PC-9 (cell line): ENCODE results near the gene FEM1B. TPM values are rescaled to one million over a fixed set of nuclear protein-coding genes. Genes with fewer than 3 reads are reported as not detected.
A peak's percentile ranks its signal among the peaks of the same experiment; 100 is the strongest.

Experiments
- BruUV-seq: library from RNA; stranded (reverse); fragments of 400-500 nt; replicated peaks from 2 replicates; lab custom pipeline; 2021; lab: Mats Ljungman, UMichigan
- CTCF ChIA-PET: fragments of 300-600 bp; sonication (Branson Sonifier 250); formaldehyde crosslinking; loops from one replicate; lab custom pipeline; 2022; ENCODE audit warnings: antibody characterized with exemption; lab: Charles Lee
- POLR2A ChIA-PET: fragments of 300-600 bp; sonication (Branson Sonifier 250); formaldehyde crosslinking; loops from one replicate; lab custom pipeline; 2022; ENCODE audit warnings: antibody characterized with exemption; ENCODE audit not compliant: unreplicated experiment; lab: Charles Lee
- DNase-seq, 2 experiments: peaks; one replicate each; pipeline versions ENCODE4 v3.0.0 to v3.0.0-alpha.2; 2015 to 2022; ENCODE audit warnings: mixed read lengths in 1 of 2
- H2AFZ ChIP-seq: fragments of 200-600 bp; sonication (generic); 2 replicates; pipeline ENCODE4 v1.8.1; 2017; ENCODE audit warnings: antibody characterized with exemption
- H3F3A ChIP-seq: fragments of 200-600 bp; sonication (generic); 2 replicates; pipeline ENCODE4 v1.8.1; 2017; ENCODE audit warnings: antibody characterized with exemption, mild to moderate bottlenecking, low read depth; ENCODE audit not compliant: insufficient read depth
- H3K27ac ChIP-seq: fragments of 200-600 bp; sonication (generic); 2 replicates; pipeline ENCODE4 v1.6.1; 2016; ENCODE audit warnings: mixed run types
- H3K27me3 ChIP-seq: fragments of 200-600 bp; sonication (generic); 2 replicates; pipeline ENCODE4 v1.6.1; 2016; ENCODE audit warnings: low read depth, mixed run types; ENCODE audit not compliant: insufficient read depth
- H3K36me3 ChIP-seq: fragments of 200-600 bp; sonication (generic); 2 replicates; pipeline ENCODE4 v1.6.1; 2016; ENCODE audit warnings: low read depth, mixed run types
- H3K4me1 ChIP-seq: fragments of 200-600 bp; sonication (generic); replicated peaks from 2 replicates; pipeline ENCODE4 v1.6.1; 2016; ENCODE audit warnings: mixed run types; ENCODE audit not compliant: insufficient read depth
- H3K4me2 ChIP-seq: fragments of 200-600 bp; sonication (generic); 2 replicates; pipeline ENCODE4 v1.6.1; 2017; ENCODE audit warnings: mixed run types
- H3K4me3 ChIP-seq: fragments of 200-600 bp; sonication (generic); 2 replicates; pipeline ENCODE4 v1.6.1; 2016; ENCODE audit warnings: mixed run types
- H3K79me2 ChIP-seq: fragments of 200-600 bp; sonication (generic); 2 replicates; pipeline ENCODE4 v1.6.1; 2017; ENCODE audit warnings: low read depth, mixed run types
- H3K9me2 ChIP-seq: fragments of 200-600 bp; sonication (generic); 2 replicates; pipeline ENCODE4 v1.8.1; 2017; ENCODE audit warnings: mild to moderate bottlenecking; ENCODE audit not compliant: insufficient read depth
- H3K9me3 ChIP-seq: fragments of 200-600 bp; sonication (generic); 2 replicates; pipeline ENCODE4 v1.8.1; 2016; ENCODE audit warnings: low read depth; ENCODE audit not compliant: insufficient read depth
- H4K20me1 ChIP-seq: fragments of 200-600 bp; sonication (generic); 2 replicates; pipeline ENCODE4 v1.8.1; 2017; ENCODE audit not compliant: insufficient read depth
- EZH2 ChIP-seq: fragments of 200-600 bp; sonication (generic); IDR thresholded peaks from 2 replicates; pipeline ENCODE4 v1.8.0; 2017; ENCODE audit warnings: antibody characterized with exemption, low read depth
- intact Hi-C: fragments of 100-400 bp; cut with micrococcal nuclease; formaldehyde crosslinking; loops from one replicate; pipeline ENCODE4 v1.10.0; 2022; ENCODE audit not compliant: unreplicated experiment
- total RNA-seq: library from RNA; stranded (reverse); gene quantifications from 2 replicates; pipeline ENCODE4 v1.2.3, GENCODE V29; 2021
- TF ChIP-seq, protein P1 (sequence below): fragments of 200-600 bp; sonication (generic); conservative IDR thresholded peaks from 2 replicates; pipeline ENCODE4 v1.6.1; 2017; ENCODE audit warnings: mixed run types, antibody characterized with exemption, mild to moderate bottlenecking, moderate library complexity

The FEM1B gene
- total RNA-seq, 1 experiment from 2014 or later = 31.6 TPM

GRCh38 chr15:68252925-68253534 is 24.5 kb upstream of the FEM1B start:
- no TSS peak for BruUV-seq
- DNase-seq = peak; percentile 46 to 76
- intact Hi-C loops = loop anchor here (1.0 to 5.0 kb wide), 6 partner anchors 26 to 674 kb away; no protein-coding TSS in a partner anchor
- no peak overlapping the region for H3K27ac ChIP-seq
- CTCF ChIA-PET = interaction anchor here (0.6 to 5.2 kb wide), 14 partner anchors 18 to 623 kb away, joined by 3 to 59 read pairs (median 4); partner anchors contain the start of gene FEM1B
- POLR2A ChIA-PET = interaction anchor here (0.6 to 1.2 kb wide), 3 partner anchors 21 to 412 kb away, joined by 6 to 22 read pairs (median 8); no protein-coding TSS in a partner anchor
- no peak overlapping the region for H3K4me3 ChIP-seq
- H3K4me2 ChIP-seq = no peak overlapping the region
- H4K20me1 ChIP-seq = no peaks in the 10 kb centered on the region
- no peaks in the 10 kb centered on the region for H3K27me3 ChIP-seq
- H3K79me2 ChIP-seq = no peaks in the 10 kb centered on the region
- no peaks in the 10 kb centered on the region for H3K4me1 ChIP-seq
- no peaks in the 10 kb centered on the region for H3K9me2 ChIP-seq
- H2AFZ ChIP-seq = no peak overlapping the region
- H3K36me3 ChIP-seq = no peaks in the 10 kb centered on the region
- no peaks in the 10 kb centered on the region for H3F3A ChIP-seq
- TF ChIP-seq, protein P1, sequence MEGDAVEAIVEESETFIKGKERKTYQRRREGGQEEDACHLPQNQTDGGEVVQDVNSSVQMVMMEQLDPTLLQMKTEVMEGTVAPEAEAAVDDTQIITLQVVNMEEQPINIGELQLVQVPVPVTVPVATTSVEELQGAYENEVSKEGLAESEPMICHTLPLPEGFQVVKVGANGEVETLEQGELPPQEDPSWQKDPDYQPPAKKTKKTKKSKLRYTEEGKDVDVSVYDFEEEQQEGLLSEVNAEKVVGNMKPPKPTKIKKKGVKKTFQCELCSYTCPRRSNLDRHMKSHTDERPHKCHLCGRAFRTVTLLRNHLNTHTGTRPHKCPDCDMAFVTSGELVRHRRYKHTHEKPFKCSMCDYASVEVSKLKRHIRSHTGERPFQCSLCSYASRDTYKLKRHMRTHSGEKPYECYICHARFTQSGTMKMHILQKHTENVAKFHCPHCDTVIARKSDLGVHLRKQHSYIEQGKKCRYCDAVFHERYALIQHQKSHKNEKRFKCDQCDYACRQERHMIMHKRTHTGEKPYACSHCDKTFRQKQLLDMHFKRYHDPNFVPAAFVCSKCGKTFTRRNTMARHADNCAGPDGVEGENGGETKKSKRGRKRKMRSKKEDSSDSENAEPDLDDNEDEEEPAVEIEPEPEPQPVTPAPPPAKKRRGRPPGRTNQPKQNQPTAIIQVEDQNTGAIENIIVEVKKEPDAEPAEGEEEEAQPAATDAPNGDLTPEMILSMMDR = peak; percentile 81
- no peak for TF ChIP-seq EZH2
- no peaks in the 10 kb centered on the region for H3K9me3 ChIP-seq

GRCh38 chr15:68256675-68257450 is 20.7 kb upstream of the FEM1B start:
- H3F3A ChIP-seq = no peaks in the 10 kb centered on the region
- CTCF ChIA-PET = interaction anchor here (0.6 kb wide), 1 partner anchor 14 kb away, joined by 3 read pairs; no protein-coding TSS in a partner anchor
- 0 out of 2 replicates have a peak overlapping the region, but pooled peaks have one; percentile 34 for H3K27ac ChIP-seq
- no peaks in the 10 kb centered on the region for H3K4me1 ChIP-seq
- H3K36me3 ChIP-seq = no peaks in the 10 kb centered on the region
- DNase-seq = peak; percentile 69 to 95
- intact Hi-C loops = loop anchor here (1.0 kb wide), 2 partner anchors 15 to 49 kb away; no protein-coding TSS in a partner anchor
- H3K27me3 ChIP-seq = no peaks in the 10 kb centered on the region
- H3K79me2 ChIP-seq = no peaks in the 10 kb centered on the region
- BruUV-seq = TSS peak; percentile 90
- H3K9me2 ChIP-seq = no peaks in the 10 kb centered on the region
- TF ChIP-seq, protein P1 = no peak
- no peak for TF ChIP-seq EZH2
- H3K4me2 ChIP-seq = peak overlapping the region; percentile 66
- H3K9me3 ChIP-seq = no peaks in the 10 kb centered on the region
- POLR2A ChIA-PET = interaction anchor here (0.6 to 0.7 kb wide), 3 partner anchors 14 to 1109 kb away, joined by 3 to 4 read pairs (median 4); no protein-coding TSS in a partner anchor
- H2AFZ ChIP-seq = peak overlapping the region; percentile 81; the same call in 1 of the 2 replicates
- no peaks in the 10 kb centered on the region for H4K20me1 ChIP-seq
- H3K4me3 ChIP-seq = peak overlapping the region; percentile 48; the same call in 1 of the 2 replicates

- no peaks in the 10 kb centered on the region for H3K79me2 ChIP-seq
- ChIA-PET CTCF (no interaction called here), POLR2A (no interaction called here)
- no peaks in the 10 kb centered on the region for H3K36me3 ChIP-seq
- H4K20me1 ChIP-seq = no peaks in the 10 kb centered on the region
- H2AFZ ChIP-seq = no peak overlapping the region
- no peaks in the 10 kb centered on the region for H3K27me3 ChIP-seq
- no peak overlapping the region for H3K4me2 ChIP-seq
- H3K27ac ChIP-seq = no peak overlapping the region
- H3K9me2 ChIP-seq = no peaks in the 10 kb centered on the region
- no peak for DNase-seq
- H3K4me1 ChIP-seq = no peaks in the 10 kb centered on the region
- intact Hi-C loops = no loop called here
- H3F3A ChIP-seq = no peaks in the 10 kb centered on the region
- no TSS peak for BruUV-seq
- no peak overlapping the region for H3K4me3 ChIP-seq
- TF ChIP-seq, protein P1 = no peak
- no peak for TF ChIP-seq EZH2
- H3K9me3 ChIP-seq = no peaks in the 10 kb centered on the region
These were observed 18.9 kb upstream of the FEM1B start for GRCh38 chr15:68258692-68259091.
